GM15510 (cell line): ENCODE data around the gene CAV1.

ENCODE experiments used
- POLR2A ChIP-seq: IDR thresholded peaks from 3 replicates; pipeline ENCODE4 v1.6.1; 2011; ENCODE audit warnings: borderline replicate concordance; ENCODE audit not compliant: insufficient read length; ENCODE audit errors: extremely low read depth

The CAV1 gene

DNA sequence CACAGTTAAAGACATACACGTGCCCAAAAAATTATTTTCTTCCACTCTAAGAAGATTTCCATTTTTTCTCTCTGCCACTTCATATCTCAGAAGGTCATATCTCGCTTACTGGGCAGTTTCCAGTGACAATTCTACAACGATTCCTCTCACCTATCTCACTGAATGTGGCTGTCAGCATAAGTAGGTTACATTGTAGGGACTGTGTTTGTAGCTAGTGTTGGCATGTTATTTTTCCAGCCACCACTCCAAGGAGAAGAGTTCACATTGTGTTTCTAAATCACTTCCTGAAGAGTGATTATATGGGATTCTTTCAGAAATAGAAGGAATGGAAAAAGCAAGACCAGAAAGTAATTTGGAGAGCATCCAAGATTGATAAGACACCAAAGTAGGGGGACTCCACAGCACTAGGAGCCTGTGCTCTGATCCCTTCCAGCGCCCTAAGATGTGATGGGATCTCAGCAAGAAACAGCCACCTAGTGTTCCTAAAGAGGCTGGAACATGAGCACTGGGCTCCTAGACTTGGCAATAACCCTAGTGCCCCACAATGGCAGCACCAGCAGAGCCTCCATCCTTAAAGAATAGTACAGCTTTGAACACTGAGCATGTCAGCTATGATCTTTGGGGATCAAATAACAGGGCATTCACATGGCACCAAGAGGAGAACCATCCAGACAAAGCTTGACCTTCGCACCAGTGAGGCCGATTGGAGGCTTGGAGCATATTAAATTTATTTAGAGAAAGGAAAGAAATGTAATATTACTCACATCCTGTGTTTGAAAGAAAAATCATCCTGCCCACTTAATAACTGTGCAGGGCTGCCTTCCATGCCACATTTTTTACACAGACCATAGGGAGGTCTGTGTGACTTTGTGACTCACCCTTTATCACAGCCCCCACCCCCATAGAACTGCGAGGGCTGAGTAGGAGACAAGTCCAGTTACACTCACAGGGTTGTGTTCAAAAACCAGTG is 51.8 kb downstream of the CAV1 start:
- no peak for TF ChIP-seq POLR2A

DNA sequence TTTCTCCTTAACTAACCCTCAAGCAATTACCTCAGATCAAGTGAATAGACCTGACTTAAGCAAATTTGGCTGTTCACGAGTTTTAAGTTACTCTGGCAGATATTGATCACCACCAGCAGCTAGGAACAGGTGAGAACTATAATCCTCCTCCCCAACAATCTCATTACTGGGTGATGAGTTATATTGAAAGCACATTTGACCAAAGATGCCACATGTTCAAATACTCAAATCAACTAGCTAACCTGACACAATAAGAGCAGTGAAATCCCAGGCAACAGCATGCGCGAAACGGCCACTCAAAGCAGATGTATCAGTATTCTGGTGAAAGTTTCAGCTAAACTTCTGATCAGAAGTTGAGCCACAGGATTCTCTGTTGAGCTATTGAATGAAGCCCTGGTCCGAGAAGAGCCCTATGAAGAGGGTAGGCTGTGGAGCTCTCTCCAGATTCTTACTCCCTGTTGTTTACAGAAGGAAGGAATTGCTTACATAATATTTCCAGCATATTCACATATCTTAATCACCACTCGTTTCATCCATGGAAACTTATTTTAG is 52.6 kb downstream of the CAV1 start:
- TF ChIP-seq POLR2A = no peak

DNA sequence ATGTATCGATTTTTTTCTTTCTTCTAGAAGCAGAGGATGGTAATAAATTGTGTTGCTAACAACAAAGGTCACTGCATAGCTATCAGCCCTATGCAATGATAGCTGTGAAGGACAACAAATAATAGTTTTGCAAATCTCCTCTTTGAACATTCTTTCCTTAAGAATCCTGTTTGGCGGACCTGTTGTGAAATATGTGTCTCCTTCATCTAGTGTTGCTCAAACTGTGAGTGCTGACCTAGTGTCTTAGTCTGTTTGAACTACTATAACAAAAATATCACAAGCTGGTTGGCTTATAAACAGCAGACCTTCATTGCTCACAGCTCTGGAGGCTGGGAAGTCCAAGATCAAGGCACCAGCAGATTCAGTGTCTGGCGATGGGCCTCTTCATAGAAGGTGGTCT is 53.7 kb downstream of the CAV1 start:
- TF ChIP-seq POLR2A = no peak

DNA sequence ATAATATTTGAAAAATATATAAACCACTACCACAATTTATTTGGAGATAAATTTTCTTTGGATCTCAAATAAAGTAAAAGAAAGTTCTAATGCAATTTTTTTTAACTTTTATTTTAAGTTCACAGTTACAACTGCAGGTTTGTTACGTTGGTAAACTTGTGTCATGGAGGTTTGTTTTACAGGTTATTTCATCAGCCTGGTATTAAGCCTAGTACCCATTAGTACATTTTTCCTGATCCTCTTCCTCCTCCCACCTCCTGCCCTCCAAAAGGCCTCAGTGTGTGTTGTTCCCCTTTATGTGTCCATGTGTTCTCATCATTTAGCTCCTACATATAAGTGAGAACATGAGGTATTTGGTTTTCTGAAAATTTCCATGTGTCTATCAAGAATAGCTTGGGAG is 54.5 kb downstream of the CAV1 start:
- no peak for TF ChIP-seq POLR2A

DNA sequence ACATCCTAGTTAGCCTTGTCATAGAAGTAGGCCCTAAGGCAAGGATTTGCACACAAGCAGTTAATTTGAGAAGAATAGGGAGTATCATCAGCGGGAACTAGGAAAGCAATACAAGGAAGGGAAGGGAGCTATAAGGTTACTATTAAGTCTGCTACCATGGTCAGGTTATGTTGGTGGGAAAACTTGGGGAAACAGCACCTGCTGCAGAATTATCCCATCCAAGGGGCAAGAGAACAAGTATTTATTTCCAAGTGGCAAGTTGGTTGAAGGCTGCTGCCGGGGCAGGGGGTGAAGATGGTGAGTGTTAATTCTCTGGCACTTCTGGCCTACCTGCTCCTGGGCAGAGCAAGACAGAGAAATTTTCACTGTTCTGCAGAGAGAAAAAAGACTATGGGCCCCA is 55.0 kb downstream of the CAV1 start:
- no peak for TF ChIP-seq POLR2A

DNA sequence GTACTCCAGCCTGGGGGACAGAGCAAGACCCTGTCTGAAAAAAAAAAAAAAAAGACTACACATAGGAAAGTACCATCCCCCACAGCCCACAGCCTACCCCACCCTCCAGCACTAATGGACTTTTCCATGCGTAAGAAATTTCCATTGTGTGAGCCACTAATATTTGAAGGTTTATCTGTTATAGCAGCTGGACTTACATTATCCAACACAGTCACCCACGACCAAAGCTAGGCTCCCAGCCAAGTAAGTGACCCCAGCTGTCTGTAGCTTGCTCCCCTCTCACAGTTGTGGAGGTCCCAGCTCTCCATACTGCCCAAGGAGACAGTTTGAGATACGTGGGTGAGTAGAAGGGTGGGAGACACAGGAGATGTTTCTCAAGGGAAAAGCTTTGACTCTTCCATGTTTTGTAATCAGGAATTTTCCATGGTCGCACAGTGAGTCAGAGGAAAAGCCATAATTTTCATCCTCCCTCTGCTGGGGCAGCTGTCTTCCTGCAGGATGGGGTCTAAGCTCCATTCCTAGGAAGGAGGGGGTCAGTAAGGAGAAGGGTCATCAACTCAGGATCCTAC is 57.4 kb downstream of the CAV1 start:
- TF ChIP-seq POLR2A = no peak

DNA sequence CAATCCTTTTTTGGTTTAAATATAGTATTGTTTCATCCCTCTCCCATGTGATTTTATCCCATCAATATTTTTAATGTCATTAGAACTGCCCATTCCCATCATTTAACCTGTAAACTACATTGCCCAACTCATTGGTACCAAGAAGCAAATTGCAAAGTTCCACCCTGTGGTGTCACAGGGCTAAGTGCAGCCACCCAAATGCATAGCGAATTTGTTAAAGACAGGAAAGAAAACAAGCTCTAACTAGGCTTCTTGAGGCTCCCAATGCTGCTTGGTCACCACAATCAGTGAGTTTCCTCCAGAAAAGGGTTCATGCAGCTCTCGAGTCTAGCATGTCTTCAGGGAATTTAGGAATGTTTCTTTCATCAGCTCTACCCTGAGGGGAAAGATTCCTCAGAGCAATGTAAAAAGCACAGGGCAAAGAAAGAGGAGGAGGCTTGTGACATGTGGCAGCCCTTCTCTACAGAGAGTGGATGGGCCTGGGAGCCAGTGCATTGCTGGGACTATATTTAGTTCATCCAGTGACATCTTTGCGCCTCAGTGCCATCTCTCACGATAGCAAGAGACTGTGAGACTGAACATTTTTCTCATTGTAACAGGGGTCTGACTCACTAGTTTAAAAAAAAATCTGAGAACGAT is 58.1 kb downstream of the CAV1 start:
- TF ChIP-seq POLR2A = no peak

DNA sequence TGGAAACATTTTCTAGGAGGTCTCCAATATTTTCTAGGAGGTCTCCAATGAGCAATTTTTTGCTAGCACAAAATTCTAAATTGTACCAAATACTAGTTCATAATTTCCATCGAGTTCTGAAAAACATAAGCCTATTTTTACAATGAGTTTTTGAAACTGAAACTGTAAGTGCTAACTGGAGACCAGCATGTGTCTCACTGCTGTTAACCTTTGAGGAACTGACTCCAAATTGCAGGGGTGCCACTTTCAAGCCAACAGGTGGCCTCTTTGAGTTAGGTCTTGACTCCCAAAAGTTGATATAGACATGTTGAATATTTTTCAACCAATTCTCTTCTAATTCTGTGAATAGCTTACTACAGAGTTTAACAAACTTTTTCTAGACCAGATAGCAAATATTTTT is 58.8 kb downstream of the CAV1 start:
- TF ChIP-seq POLR2A = no peak

DNA sequence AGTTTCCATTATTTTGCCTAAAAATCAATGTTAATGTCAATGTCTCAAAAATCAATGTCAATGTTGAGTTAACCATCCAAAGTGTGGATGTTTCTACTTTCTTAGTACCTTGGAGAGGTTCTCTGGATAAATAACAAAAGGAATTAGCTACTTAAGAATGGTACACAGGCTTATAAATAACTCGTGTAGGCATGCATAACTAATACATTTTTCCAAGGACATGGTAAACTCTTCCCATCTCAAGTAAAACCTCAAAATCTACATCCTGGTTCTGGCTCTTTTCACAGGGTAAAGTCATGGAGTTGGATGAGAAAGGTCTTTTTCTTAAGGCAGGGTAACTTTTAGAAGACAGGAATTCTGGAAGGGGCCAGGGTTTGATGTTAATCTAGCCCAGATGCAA is 59.9 kb downstream of the CAV1 start:
- no peak for TF ChIP-seq POLR2A

DNA sequence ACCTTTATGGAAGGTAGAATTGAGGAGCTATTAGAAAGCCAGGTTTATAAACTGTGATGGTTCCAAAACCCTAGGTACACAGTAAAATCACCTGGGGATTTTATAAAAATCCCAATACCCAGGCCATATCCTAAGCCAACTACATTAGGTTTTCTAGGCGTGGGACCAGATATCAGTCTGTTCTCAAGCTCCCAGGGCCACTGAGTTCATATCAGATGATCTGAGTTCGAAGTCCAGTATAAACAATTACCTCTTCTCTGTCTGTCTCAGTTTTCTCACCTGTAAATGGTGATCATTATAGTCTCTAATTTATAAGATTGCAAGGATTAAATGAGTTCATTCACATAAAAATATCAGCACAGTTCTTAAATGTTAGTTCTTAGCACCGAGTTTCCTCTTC is 60.6 kb downstream of the CAV1 start:
- no peak for TF ChIP-seq POLR2A

DNA sequence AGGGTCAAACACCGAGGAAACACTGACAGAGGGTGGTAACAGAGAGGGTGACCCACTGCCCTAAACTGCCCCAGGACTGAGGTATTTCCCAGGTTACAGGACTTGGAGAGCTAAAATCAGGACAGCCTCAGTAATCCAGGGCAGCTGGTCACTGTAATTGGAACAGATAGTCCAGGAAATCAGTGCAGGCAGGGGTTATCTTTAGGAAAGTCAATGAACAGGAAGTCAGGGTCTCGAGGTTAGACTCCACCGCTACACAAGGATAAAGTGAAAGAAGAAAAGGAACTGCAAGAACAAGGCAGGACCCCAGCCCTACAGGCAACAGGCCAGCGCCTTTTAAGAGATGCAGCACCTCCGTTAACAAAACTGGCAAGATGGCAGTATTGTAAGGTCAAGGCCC is 61.1 kb downstream of the CAV1 start:
- TF ChIP-seq POLR2A = no peak

DNA sequence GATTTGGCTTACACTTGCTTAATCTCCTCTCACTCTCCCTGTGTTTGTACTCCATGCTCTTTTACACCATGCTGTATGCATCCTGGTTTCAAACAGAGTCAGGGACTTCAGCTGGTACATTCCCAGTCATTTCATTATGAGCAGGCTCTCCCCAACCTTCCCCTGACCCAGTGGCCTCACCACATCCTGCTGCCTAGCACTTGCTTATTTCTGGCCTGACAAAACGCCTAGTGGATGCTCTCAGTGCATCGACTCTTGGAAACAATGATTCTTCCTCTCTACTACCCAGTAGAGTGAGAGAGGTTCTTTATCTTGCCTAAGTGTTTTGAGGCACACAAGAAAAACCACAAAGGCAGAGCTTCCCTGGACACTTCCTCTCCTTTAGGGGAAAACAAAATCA is 63.4 kb downstream of the CAV1 start:
- no peak for TF ChIP-seq POLR2A

DNA sequence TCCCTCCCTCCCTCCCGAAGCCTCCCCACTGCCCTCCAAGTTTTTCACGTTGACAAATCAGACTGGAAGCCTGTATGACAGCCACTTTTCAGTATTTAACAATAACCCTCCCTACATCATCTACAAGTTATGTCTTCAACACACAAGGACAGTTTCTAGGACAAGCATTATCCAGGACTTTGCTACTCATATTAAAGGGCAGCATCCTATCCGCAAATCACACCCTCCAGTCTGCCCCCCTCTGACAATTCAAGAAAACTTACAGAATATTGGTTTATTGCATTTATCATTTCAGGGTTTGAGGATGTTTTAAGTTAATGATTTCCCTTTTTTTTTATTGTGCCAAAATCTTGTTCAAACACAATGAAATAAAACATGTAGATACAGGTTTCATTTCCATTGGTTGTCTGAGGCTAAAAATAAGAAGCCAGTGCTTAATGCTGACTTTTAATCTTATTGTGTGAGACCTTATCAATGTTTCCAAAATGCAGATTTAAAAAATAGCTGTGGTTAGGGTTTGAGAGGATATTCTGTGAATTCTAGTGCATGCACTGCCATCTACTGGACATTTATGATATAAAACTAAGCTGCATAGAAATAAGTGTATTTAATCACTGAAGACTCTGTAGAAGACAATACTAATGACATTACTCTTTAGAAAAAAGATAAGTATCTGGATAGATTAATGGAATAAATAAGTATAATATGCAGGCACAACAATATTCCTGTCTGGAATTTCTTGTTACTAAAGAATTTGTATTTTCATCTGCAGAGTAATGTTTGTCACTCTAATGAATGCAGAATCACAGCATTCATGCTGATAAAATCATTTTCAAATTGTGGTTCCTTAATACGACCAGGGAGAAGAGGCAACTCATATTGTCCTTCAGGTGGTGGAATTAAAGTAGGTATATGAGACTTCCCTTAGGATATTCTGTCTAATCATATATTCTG is 64.1 kb downstream of the CAV1 start:
- no peak for TF ChIP-seq POLR2A
